Stomach smooth muscle (tissue), 2 donors: ENCODE data around the gene RAP2B.
"Not testable (repeated sequence)": the region's sequence is repeated elsewhere in the genome, so short reads cannot be mapped to it uniquely, and the experiment has no call there.

Source experiments
- H3K27ac ChIP-seq: one replicate; pipeline ENCODE4 v1.7.0; 2013; ENCODE audit warnings: mild to moderate bottlenecking, low read length, inconsistent platforms
- H3K27me3 ChIP-seq, 2 donors: one replicate each; pipeline ENCODE4 v1.7.0; 2013; ENCODE audit warnings: low read length in 2 of 2; ENCODE audit not compliant: insufficient read depth in 2 of 2, control insufficient read depth in 1 of 2
- H3K36me3 ChIP-seq, 2 donors: one replicate each; pipeline ENCODE4 v1.7.0; 2013; ENCODE audit warnings: low read length in 2 of 2; ENCODE audit not compliant: control insufficient read depth in 2 of 2, insufficient read depth in 2 of 2
- H3K4me1 ChIP-seq: one replicate; pipeline ENCODE4 v1.7.0; 2013; ENCODE audit warnings: low read length; ENCODE audit not compliant: control insufficient read depth, insufficient read depth
- H3K4me3 ChIP-seq, 2 donors: one replicate each; pipeline ENCODE4 v1.7.0; 2013; ENCODE audit warnings: low read length in 2 of 2
- H3K9ac ChIP-seq, 2 donors: one replicate each; pipeline ENCODE4 v1.7.0; 2013; ENCODE audit warnings: low read length in 2 of 2, mild to moderate bottlenecking in 1 of 2
- H3K9me3 ChIP-seq, 2 donors: one replicate each; pipeline ENCODE4 v1.7.0; 2013; ENCODE audit warnings: low read length in 2 of 2; ENCODE audit not compliant: control insufficient read depth in 2 of 2
- donor health status: healthy.
- donor health status: Pancreatic carcinoma.

The RAP2B gene

DNA sequence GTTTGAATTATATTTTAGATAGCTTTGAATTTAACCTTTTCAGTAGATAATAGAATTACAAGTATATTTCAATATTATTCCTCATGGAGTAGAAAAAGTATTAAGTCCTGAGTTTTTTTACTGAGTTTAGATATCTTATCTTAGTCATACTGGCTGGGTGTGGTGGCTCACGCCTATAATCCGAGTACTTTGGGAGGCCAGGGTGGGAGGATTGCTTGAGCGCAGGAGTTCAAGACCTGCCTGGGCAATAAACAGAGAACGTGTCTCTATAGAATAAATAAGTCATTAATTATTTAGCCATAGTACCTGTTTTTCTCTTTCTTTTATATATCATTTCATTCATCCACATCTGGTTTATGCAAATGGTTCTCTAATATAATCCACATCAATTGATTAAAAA is 9.9 kb downstream of the RAP2B start:
- H3K4me1 ChIP-seq: no peaks in the 10 kb centered on the region
- H3K36me3 ChIP-seq: no peaks in the 10 kb centered on the region

DNA sequence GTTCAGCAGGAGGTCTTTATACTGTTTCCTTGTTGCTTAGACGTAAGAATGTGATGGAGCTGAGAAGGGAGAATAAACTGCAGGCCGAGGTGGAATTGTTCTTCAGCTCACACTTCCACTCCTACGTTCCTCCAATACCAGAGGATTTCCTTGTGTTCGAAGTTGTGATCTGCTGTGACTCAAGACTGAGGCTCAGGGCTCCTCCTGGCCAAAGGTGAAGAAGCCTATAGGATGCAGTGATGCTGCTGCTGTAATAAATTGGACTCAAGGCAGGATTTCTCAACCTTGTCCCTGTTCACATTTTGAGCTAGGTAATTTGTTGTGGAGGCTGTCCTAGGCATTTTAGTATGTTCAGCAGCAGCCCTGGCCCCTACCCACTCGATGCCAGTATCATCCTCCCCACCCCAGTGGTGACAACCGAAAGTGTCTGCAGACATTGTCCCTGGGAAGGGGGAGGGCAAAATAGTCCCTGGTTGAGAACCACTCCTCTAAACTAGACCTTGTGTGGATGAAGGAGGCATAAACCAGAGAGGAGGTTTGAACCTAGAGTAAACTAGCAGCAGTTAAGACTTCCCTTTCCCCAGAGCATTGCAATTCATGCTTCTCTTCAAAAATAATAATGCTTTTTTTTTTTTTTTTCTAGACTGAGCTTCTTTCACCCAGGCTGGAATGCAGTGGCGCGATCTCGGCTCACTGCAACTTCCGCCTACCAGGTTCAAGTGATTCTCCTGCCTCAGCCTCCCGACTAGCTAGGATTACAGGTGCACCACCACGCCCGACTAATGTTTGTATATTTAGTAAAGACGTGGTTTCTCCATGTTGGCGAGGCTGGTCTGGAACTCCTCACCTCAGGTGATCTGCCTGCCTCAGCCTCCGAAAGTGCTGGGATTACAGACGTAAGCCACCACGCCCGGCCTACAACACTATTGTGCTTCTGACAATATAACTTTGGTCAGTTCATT is 11.1 kb downstream of the RAP2B start:
- no peaks in the 10 kb centered on the region for H3K9me3 ChIP-seq
- H3K4me1 ChIP-seq: no peaks in the 10 kb centered on the region
- H3K36me3 ChIP-seq: no peaks in the 10 kb centered on the region
- no peaks in the 10 kb centered on the region for H3K27me3 ChIP-seq
- H3K27ac ChIP-seq: no peak overlapping the region
- H3K4me3 ChIP-seq: no peak overlapping the region
- no peak overlapping the region for H3K9ac ChIP-seq

More for the DNA sequence above, 9.9 kb downstream of the RAP2B start:
- Histone ChIP-seq H3K4me3 (no peak overlapping the region), H3K27me3 (no peaks in the 10 kb centered on the region), H3K9ac (no peak overlapping the region), H3K9me3 (no peaks in the 10 kb centered on the region), H3K27ac (no peak overlapping the region)

DNA sequence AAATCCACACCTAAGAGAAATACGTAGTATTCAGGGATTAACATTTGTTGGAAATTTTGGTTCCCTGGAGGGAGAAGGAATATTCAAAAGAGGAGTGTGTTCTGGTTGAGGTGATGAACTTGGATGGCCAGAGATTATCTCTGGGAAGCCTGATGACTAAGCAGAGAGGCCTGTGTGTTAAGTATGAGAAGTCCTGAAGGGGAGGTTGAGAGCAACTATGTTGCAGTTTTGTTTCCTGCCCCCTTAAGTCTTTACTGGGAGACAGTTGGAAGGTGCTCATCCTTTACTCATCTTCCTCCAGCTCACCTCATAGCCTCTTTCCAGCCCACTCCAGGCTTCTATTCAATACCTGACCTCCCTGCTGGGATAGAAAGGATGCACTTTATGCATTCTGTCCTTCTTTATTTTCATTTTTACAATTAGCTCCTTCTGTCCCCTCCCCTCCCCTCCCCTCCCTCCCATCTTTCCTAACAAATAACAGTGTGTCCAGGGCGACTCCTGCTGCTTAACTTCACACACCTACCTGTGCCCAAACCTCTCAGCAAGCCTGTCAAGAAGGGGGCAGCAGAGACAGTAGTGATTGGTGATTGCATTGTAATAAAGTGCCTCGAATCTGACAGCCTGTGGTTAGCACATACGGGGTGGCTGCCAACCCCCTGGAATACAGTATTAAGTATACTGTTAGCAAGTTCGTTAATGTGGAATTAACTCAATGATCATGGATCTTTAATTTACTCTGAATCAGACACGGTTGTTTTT is 11.9 kb downstream of the RAP2B start:
- no peak overlapping the region for H3K4me3 ChIP-seq
- no peak overlapping the region for H3K27ac ChIP-seq
- H3K27me3 ChIP-seq: no peaks in the 10 kb centered on the region
- H3K9me3 ChIP-seq: no peaks in the 10 kb centered on the region
- no peak overlapping the region for H3K9ac ChIP-seq
- no peaks in the 10 kb centered on the region for H3K36me3 ChIP-seq
- H3K4me1 ChIP-seq: no peaks in the 10 kb centered on the region

DNA sequence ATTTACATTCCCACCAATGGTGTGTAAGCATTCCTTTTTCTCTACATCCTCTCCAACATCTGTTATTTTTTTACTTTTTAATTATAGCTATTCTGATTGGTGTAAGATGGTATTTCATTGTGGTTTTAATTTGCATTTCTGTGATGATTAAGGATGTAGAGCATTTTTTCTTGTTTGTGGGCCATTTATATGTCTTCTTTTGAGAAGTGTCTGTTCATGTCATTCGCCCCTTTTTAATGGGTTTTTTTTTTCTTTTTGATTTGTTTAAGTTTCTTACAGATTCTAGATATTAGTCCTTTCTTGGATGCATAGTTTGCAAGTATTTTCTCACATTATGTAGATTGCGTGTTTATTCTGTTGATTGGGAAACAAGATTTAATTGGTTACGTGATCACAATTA is 14.2 kb downstream of the RAP2B start:
- H3K27ac ChIP-seq: no peak overlapping the region
- H3K36me3 ChIP-seq: no peaks in the 10 kb centered on the region
- H3K4me1 ChIP-seq: no peaks in the 10 kb centered on the region
- H3K4me3 ChIP-seq: no peak overlapping the region
- H3K9me3 ChIP-seq: no peaks in the 10 kb centered on the region
- H3K9ac ChIP-seq: no peak overlapping the region
- H3K27me3 ChIP-seq: no peaks in the 10 kb centered on the region

DNA sequence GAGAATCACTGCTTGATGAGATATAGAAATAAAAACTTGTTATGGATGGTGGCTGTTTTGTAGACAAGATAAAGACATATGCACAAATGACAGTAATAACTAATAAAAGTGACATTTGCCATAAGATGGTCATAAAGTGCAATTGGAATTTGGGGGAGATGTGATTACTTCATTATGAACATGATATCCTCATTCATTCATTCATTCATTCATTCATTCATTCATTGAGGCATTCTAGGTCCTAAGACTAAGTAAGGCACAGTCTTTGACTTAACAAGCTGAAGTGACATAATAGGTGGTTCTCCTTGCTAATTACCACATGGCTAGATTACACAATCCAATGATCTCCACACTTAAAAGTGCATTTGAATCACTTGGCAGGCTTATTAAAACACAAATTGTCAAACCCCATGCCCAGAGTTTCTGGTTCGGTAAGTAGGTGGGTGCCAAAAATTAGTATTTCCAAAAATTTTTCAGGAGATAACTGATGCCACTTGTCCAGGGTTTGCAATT is 18.9 kb downstream of the RAP2B start:
- Histone ChIP-seq H3K4me3 (no peak overlapping the region), H3K27ac (no peak overlapping the region), H3K4me1 (no peaks in the 10 kb centered on the region), H3K9me3 (no peaks in the 10 kb centered on the region), H3K9ac (no peak overlapping the region), H3K36me3 (no peaks in the 10 kb centered on the region), H3K27me3 (no peaks in the 10 kb centered on the region)

DNA sequence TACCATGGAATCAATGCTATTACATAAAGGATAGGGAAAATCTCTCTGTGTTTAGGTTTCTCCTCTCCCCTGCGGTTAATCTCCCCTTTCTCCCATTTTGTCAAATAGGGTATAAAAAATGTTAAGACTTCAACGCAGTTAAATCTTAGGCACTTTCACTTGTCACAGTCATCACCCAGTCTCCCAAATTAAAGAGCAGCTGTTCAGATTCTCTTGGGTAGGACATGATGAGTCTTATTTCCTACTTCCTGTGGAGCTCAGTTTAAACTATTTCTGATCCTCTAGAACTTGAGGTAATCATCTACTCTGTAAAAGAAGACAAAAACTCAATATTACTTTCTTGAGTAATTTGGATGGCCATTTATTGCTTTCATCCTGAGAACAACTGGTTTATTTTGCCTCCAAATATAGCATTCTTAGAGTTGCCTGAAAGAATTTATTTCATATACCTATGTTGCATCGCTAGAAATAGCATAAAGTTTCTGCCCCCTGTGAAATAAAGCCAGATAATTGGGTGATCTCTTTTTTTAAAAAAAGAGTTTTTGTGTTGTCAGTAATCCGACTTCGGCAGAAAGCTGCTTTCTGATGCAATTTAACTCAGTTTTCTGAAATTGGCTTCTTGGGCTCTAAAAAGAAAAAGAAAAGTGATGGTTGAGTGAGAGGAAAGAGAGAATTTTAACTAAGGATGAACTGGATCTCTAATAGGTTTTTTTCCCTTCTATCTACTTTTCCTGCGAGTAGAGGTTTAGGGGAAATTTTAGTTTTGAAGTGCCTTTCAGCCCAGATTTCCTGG is 20.7 kb downstream of the RAP2B start:
- H3K27ac ChIP-seq: no peak overlapping the region
- no peak overlapping the region for H3K9ac ChIP-seq
- H3K4me1 ChIP-seq: no peaks in the 10 kb centered on the region

DNA sequence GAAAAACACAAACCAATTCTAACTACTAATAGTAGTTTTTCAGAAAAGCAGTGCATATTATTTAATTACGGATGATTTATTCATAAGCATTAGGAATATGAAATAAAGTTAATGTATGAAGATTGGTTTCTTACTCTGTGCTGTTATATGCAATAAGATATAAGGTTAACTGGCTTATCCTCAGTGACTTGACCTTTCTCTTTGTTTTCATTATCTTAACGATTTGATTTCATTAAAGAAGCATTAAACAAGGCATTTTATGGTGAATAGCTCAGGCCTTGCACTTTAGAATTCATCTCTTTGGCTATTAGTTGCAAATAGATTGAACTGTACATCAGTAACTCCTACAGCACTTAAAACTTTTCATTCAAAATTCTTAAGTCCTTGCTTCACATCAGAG is 28.9 kb downstream of the RAP2B start:
- H3K27me3 ChIP-seq: no peaks in the 10 kb centered on the region
- H3K9me3 ChIP-seq: no peaks in the 10 kb centered on the region
- H3K9ac ChIP-seq: no peak overlapping the region
- H3K4me3 ChIP-seq: no peak overlapping the region
- H3K27ac ChIP-seq: no peak overlapping the region
- no peaks in the 10 kb centered on the region for H3K36me3 ChIP-seq
- H3K4me1 ChIP-seq: no peaks in the 10 kb centered on the region

More for the DNA sequence above, 20.7 kb downstream of the RAP2B start:
- H3K4me3 ChIP-seq: no peak overlapping the region
- H3K36me3 ChIP-seq: no peaks in the 10 kb centered on the region
- H3K27me3 ChIP-seq: no peaks in the 10 kb centered on the region
- no peaks in the 10 kb centered on the region for H3K9me3 ChIP-seq

DNA sequence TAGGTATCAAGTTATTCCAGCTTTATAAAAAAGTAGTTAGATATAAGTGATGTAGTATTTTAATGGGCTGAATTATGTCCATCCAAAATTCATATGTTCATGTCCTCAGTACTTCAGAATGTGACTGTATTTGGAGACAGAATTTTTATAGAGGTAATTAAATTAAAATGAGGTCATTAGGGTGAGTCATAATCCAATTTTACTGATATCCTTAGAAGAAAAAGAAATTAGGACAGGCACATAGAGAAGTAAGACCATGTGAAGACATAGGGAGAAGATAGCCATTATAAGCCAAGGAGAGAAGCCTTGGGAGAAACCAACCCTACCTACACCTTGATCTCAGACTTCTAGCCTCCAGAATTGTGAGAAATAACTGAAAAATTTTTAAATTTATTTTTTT is 30.3 kb downstream of the RAP2B start:
- no peak overlapping the region for H3K9ac ChIP-seq
- no peaks in the 10 kb centered on the region for H3K27me3 ChIP-seq
- no peak overlapping the region for H3K4me3 ChIP-seq
- no peaks in the 10 kb centered on the region for H3K9me3 ChIP-seq
- no peaks in the 10 kb centered on the region for H3K4me1 ChIP-seq
- no peak overlapping the region for H3K27ac ChIP-seq
- no peaks in the 10 kb centered on the region for H3K36me3 ChIP-seq

DNA sequence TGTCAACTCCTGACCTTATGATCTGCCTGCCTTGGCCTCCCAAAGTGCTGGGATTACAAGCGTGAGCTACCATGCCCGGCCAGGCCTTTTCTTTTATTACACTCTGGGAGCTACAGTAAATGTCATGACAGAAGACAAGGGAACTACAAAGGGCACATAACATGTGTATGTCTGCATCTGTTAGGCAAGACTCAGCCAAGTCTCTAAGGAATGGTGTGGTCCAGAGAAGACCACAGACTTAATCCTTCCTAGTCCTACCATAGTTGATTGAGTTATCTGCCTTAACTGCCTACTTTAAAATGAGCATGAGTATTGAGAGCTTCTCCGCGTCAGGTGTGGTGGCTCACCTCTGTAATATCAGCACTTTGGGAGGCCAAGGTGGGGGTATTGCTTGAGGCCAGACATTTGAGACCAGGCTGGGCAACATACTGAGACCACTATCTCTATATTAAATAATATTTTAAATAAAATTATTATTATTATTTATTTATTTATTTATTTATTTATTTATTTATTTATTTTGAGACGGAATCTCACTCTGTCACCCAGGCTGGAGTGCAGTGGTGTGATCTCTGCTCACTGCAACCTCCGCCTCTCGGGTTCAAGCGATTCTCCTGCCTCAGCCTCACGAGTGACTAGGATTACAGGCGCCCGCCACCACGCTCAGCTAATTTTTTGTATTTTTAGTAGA is 31.9 kb downstream of the RAP2B start:
- H3K9ac ChIP-seq, H3K4me3 ChIP-seq, H3K9me3 ChIP-seq, H3K4me1 ChIP-seq, H3K27me3 ChIP-seq, H3K27ac ChIP-seq, H3K36me3 ChIP-seq: not testable (repeated sequence)

DNA sequence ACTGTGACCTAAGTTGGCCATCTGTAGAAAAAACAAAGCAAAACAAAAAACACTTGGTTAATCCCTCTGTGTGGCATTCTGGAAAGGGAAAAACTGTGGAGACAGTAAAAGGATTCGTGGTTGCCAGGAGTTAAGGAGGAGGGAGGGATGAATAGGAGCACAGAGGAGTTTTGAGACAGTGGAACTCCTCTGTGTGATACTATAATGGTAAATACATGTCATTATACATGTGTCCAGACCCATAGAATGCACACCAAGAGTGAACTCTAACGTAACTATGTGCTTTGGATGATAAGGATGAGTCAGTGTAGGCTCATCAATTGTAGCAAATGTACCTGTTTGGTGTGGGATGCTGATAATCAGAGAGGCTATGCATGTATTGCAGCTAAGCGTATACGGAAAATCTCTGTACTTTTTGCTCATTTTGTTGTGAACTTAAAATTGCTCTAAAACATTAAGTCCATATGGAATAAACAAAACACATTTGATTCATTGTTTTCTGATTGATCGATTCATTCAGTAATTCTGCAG is 33.4 kb downstream of the RAP2B start:
- H3K27ac ChIP-seq: no peak overlapping the region
- no peaks in the 10 kb centered on the region for H3K36me3 ChIP-seq
- H3K9me3 ChIP-seq: no peaks in the 10 kb centered on the region
- H3K27me3 ChIP-seq: no peaks in the 10 kb centered on the region
- H3K4me1 ChIP-seq: no peaks in the 10 kb centered on the region
- H3K4me3 ChIP-seq: no peak overlapping the region
- H3K9ac ChIP-seq: no peak overlapping the region
